ENCODE data around the gene ASB6. TPM values are rescaled to one million over a fixed set of nuclear protein-coding genes. Genes with fewer than 3 reads are reported as not detected.

The ASB6 gene
- polyA plus RNA-seq, 1 of the 3 experiments (the other 2 are of a cell fraction) = 35.9 TPM

GRCh38 chr9:129635099-129636065 is 6.6 kb downstream of the ASB6 start:
- Histone ChIP-seq H3K9me2 (no peaks in the 10 kb centered on the region), H4K20me1 (ENCODE audit: insufficient read depth) (peaks cover 63% of the 10 kb centered on the region), H3F3A (replicated peaks; ENCODE audit: insufficient read depth) (peaks cover 12% of the 10 kb centered on the region), H3K27me3 (ENCODE audit: insufficient read depth) (no peaks in the 10 kb centered on the region), H3K4me3 (ENCODE audit: low read depth in 2 of 2, low read length in 1 of 2) (no peak overlapping the region), H3K4me2 (no peak overlapping the region), H2AFZ (ENCODE audit: low read depth) (no peak overlapping the region), H3K9ac (no peak overlapping the region), H3K27ac (ENCODE audit: low read depth in 2 of 2, low read length in 1 of 2) (no peak overlapping the region), H3K4me1 (ENCODE audit: control insufficient read depth in 1 of 2, insufficient read depth in 2 of 2, low read depth in 1 of 2, low read length in 1 of 2) (peaks cover 20 to 37% of the 10 kb centered on the region in 2 experiments), H3K9me3 (no peaks in the 10 kb centered on the region), H3K36me3 (replicated peaks in 1 of 2; ENCODE audit: control insufficient read depth in 1 of 2, insufficient read depth in 2 of 2, low read length in 1 of 2) (peaks cover 25 to 59% of the 10 kb centered on the region in 2 experiments), H3K79me2 (ENCODE audit: insufficient read depth) (peaks cover 77% of the 10 kb centered on the region)
- POLR2A ChIA-PET = no interaction called here
- TF ChIP-seq CHD2 (IDR thresholded peaks at IDR 0.05; ENCODE audit: low read length, partially characterized antibody) = no peak
- TF ChIP-seq RAD21 (IDR thresholded peaks at IDR 0.05; ENCODE audit: low read length) = no peak
- no peak for TF ChIP-seq GABPA (IDR thresholded peaks at IDR 0.05; ENCODE audit: low read depth)
- TF ChIP-seq NRF1 (IDR thresholded peaks at IDR 0.05; ENCODE audit: low read depth, low read length) = no peak
- TF ChIP-seq ELF1 (IDR thresholded peaks at IDR 0.05) = no peak
- no peak for TF ChIP-seq MEF2A (IDR thresholded peaks at IDR 0.05; ENCODE audit: borderline replicate concordance, low read depth)
- TF ChIP-seq CTCF (IDR thresholded peaks at IDR 0.05) = no peak
- no peak for TF ChIP-seq POLR2AphosphoS5 (IDR thresholded peaks at IDR 0.05; ENCODE audit: low read depth, low read length)
- TF ChIP-seq FOXJ3 (CRISPR knock-in tag; IDR thresholded peaks at IDR 0.05) = no peak
- TF ChIP-seq MXI1 (IDR thresholded peaks at IDR 0.05; ENCODE audit: low read depth, low read length) = no peak
- no peak for TF ChIP-seq SIN3A (IDR thresholded peaks at IDR 0.05; ENCODE audit: borderline replicate concordance, low read depth, low read length)
- TF ChIP-seq TAF1 (IDR thresholded peaks at IDR 0.05; ENCODE audit: borderline replicate concordance, low read depth, low read length) = no peak
- TF ChIP-seq SMC3 (IDR thresholded peaks at IDR 0.05; ENCODE audit: low read depth, low read length) = no peak
- TF ChIP-seq YY1 (IDR thresholded peaks at IDR 0.05; ENCODE audit: low read depth) = no peak
- no peak for TF ChIP-seq JUND (IDR thresholded peaks at IDR 0.05)
- TF ChIP-seq RFX5 (IDR thresholded peaks at IDR 0.05; ENCODE audit: low read length) = no peak
- no peak for TF ChIP-seq EZH2phosphoT487 (IDR thresholded peaks at IDR 0.05; ENCODE audit: borderline replicate concordance, low read depth)
- WGBS (ENCODE audit: low lambda C conversion rate) = 95% methylated on average over 25 of the region's 34 CpGs
- DNase-seq = no peak
- CTCF ChIA-PET = interaction anchor here (0.6 to 3.0 kb wide), 2 partner anchors 91 to 595 kb away, joined by 3 to 11 read pairs; no protein-coding TSS in a partner anchor
